NCI-H2227 treated with DMSO at 0.1 percent for 48 hours (cell line): Measurements from ENCODE around the gene KCNQ1.

Experiments used
- DNase-seq: peaks from one replicate; lab custom pipeline; 2025; lab: John Stamatoyannopoulos, UW

The KCNQ1 gene

DNA sequence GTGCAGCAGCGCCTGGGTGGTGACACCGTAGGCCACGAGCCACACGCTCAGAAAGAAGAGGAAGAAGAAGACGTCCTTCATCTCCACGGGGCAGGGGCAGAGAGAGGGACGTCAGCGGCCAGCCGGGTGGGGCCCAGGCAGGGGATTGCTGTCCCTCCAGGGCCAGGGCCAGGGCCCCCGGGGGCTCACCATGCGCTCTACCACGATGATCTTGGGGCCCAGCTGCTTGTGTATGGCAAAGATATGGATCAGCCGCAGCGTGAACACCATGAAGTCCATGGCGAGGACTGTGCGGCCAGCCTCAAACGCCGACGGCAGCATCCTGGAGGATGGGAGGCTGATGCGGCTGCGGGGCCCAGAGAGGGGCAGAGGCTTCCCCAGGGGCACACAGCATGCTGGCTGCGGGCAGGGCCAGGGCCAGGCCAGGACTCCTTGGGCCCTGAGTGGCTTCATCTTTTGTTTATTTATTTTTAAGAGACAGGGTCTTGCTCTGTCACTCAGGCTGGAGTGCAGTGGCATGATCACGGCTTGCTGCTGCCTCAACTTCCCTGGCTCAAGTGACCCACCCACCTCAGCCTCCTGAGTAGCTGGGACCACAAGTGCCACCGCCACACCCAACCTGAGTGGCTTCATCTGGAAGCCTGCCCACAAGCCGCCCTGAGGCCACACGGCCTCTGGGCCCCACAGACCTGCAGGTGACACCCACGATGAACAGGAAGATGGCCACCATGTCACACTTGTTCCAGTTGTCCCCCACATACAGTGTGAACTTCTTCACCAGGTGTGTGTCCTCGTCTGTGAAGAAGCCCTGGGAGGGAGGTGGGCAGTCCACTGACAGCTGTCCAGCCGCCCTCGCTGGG, 33.1 kb upstream of the KCNQ1 start:
- no peak for DNase-seq

DNA sequence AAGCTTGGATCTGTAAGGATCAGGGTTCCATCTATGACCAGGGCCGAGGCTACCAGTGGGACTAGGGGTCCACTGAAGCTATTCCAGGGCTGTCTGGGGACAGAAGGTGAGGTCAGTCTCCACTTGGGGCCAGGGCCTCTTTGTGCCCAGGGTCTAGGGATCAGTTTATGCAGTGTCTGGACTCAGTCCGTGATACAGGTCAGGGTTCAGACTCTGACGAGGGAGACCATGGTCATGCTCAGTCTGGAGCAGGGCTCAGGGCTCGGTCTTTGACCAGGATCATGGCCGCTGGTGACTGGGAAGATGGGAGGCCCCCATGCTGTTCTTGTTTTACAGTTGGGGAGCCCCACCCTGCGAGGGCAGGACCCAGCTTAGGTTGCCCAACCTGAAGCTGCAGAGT, 32.5 kb upstream of the KCNQ1 start:
- no peak for DNase-seq

DNA sequence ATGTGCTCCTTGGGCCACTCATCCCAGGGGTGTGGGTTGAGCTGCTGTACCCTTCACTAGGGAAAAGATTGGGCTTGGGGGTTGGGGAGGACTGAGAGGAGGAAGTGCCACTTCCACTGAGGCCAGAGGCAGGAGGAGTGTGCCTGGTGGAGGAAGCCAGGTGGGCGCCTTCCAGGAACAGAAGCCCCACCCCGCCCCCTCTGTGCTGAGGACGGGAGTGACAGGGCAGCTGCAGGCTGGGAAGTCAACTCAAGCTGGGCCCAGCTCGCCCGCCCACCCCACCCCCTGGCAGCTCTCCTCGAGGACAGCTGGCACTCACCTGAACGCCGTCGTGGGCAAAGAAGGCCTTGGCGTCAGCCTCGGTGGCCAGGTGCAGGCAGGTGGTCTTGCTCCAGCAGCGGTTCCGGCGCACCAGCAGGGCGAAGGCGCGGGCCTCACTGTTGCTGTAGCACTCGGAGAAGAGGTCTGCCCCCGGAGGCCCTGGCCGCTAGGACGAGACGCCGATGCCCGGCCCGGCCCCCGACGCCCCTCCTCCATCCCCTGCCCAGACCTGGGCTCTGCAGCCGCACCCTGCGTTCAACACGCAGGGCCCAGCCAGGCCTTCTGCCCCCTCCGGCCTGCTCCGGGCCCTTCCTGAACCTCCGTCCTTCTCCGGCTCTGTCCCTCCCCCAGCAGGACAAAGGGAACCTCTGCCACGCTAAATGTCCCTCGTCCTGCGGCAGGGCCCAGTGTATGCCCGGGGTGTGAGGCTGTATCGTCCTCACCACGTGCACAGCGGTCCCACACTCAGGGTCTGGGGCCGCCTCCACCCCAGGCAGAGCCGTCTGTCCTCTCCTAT, 30.8 kb upstream of the KCNQ1 start:
- no peak for DNase-seq

DNA sequence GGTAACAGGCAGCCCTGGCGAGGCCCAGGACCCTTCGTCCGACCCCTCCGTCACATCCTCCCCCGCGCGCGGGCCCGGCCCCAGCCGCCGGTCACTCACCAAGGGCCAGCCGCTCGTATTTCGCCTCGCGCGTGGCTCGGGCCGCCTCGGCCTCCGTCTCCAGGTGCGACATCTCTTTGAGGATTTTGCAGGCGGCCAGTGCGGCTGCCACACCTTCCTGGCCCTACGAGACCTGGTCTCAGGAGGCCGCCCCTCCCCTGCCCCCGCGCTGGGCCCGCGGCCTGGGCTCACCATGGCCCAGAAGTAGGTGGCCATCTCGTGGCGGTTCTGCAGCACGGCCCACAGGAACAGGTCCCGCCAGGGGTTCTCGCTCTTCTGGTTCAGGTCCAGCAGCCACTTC, 30.2 kb upstream of the KCNQ1 start:
- no peak for DNase-seq

DNA sequence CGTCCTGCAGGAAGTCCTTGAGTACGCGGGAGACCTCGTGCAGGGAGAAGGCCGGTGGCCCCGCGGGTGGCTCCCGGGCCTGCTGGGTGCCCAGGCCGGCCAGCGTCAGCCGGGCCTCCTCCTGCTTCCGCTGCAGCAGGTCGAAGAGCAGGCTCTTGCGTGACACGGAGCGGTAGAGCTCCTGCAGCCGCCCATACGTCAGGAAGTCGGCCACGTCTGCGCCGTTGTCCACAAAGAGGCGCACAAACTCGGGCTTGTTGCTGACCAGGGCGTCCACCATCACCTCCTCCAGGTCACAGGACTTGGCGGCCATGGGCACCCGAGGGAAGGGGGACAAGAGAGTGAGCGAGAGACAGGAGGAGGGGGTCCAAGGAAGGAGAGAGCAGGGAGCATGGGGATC, 29.6 kb upstream of the KCNQ1 start:
- DNase-seq: no peak

DNA sequence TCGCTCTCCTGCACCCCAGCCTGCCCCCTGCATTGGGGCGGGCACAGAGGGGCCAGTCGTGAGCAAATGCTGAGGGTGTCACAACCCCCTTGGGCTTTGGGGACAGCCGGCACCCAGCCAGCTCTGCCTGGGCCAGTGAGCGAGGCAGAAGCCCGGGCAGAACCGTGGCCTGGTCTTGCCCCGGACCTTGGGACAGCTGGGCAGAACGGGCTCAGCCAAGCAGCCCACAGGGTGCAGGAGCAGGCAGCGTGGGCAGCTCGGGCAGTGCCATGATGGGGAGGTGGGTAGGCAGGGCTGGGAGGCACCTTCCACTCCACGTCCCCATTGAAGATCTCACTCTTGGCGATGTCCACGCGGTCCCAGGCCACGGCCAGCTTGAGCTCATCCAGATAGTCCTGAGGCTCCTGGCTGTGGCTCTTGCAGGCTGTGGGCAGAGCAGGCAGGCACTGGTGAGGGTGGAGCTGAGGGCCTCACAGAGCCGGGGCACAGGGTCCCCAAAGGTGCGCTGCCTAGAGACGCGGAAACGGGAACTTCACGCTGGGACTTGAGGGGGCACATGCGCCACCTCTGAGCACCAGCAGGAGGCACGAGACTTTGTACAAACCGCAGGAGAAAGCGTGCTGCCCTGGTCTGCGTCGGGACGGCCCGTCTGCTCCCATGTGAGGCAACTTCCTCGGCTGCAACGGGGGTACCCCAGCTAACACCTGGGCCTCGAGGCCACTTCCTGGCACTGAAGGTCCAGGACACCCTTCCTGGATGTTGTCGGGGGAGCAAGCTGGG, 29.0 kb upstream of the KCNQ1 start:
- DNase-seq: no peak

DNA sequence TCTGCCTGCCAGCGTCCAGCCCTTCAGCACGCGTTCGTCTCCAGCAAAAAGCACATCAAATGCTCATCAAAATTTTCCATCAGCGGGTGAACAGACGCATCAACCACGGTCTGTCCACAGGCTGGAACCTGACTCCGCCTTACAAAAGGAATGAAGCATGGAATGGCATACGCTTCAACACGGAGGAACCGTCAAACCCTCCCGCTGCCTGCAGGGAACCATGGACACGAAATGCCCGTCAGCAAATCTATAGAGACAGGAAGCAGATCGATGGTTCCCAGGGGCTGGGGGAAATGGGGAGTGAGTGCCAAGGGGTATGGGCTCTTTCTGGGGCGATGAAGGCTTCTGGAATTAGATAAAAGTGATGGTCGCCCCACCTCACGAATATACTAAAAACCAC, 28.0 kb upstream of the KCNQ1 start:
- DNase-seq: no peak

DNA sequence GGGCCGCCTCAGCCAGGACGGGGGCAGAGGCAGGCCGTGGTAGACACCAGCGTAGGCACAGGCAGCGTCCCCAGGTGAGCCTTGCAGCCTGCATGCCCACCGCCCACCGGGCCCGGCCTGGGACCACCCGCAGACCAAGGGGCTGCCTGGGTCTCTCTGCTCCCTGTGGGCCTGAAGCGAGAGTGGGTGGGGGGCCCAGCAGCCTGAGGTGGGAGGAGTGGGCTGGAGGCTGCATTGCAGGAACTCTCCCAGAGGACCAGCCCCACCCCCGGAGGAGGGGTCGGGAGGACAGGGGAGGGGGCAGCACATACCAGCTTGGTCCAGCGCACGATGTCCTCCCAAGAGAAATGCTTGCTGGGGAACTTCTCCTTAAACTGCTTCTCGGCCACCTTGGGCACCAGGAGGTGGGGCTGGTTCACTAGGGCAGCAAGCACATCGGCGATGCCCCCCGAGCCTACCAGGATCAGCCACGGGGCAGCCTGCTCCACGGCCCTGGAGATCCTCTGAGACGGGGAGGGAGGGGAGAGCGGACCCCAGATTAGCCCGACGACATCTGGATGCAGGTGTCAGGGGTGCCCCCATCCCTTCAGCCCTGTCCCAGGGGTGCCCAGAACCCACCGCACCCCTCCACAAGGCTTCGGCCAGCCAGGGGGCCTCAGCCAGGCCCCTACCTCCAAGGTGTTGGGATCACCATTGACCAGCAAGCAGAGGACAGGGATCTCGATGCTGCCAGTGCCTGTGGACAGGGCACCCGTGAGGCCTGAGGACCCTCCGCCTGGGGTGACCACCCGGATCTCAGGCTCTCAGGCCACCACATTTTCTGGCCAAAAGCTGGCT, 26.7 kb upstream of the KCNQ1 start:
- no peak for DNase-seq

DNA sequence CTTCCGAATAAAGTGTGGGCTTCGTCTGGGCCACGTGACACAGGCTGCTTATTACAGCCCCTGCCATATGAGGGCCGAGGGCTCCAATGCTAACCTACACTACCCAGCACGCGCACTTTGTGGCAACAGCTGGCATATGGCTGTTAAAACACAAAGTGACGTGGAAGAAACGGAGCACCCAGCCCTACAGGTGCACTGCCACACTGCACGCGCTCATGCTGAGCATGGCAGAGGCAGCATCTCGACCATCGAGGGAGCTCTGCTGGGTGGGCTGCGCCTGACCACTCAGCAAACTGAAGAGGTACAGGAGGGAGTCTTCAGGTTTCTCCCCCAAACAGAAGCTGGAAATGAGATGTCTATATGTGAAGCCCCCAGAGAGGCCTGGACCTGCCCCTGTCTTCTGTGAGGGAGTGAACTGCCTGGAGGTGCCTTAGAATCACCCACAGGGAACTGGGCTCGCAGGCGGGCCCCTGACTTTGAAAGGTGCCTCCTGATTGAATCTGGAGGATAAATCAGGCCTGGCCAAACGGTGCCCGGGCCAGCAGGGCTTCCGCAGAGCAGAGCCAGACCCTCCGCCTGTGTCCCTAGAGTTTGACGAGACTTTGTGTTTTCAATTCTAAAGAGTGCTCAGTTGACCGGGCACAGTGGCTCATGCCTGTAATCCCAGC, 26.0 kb upstream of the KCNQ1 start:
- no peak for DNase-seq

DNA sequence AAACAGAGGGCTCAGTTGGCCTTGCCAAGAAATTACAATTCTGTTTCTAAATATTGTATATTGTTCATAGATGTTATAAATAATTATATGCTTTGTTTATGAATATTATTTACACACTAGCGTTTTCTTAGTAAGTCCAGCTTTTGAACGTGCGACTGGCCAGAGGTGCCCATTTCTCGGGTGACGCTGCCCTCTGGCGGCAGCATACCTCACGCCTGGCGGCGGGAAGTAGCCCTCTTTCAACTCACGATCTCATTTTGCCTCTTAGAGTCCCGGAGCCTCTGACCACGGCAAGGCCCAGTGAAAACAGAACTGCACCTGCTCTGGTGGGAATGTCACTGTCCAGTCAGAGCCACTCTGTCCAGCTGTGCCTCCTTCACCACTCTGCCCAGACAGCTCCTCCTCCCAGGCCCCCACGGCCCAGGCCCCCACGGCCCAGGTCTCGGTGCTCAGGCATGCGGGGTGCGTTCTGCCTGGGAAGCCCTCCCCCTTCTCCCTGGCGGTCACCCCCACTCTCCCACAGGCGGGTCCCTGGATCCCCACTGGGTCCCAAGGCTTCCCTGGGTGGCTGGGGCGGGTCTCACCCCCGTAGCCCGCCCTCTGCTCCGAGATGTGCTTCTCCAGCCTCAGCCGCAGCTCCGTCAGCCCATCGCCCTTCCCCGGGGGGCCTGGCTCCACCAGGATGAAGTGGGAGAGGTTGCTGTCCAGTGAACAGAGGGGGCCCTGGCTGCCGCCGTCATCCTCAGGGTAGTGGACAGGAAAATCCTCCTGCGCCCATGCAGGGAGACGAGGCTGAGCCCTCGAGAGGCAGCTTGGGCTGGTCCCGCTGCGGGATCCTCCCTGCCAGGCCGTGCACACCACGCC, 24.9 kb upstream of the KCNQ1 start:
- DNase-seq: peak; percentile 42

DNA sequence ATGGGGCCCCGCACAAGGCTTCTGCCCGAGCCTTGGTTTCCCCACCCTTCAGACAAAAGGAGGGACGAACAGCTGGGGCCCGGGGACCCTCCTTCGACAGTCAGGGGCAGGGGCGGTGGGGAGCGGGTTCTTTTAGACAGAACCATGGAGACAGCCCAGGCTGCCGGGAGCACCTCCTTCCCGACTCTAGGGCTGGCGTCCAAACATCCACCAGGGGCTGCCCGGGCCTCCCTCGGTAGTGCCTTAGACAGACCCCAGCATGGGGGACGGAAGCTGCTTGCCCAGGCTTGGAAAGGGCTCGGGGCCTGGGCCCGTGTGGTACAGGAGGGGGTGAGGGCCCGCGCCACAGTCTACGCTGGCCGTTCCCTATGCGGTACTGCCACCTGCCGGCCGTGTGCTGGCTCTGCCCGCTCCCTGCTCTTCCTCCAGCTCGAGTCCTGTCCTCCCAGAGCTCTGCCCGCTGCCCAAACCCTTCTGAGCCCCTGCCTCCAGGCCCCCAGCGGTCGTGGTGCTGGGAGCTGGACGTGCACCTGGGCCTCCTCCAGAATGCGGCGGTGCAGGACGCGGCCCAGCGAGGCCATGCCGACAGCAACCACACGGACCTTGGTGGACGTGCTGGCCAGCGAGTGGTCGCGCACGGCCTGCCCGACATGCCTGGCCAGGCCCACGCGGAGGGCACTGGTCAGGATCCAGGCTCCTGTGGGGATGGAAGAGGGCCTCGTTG, 24.1 kb upstream of the KCNQ1 start:
- DNase-seq: peak; percentile 89

DNA sequence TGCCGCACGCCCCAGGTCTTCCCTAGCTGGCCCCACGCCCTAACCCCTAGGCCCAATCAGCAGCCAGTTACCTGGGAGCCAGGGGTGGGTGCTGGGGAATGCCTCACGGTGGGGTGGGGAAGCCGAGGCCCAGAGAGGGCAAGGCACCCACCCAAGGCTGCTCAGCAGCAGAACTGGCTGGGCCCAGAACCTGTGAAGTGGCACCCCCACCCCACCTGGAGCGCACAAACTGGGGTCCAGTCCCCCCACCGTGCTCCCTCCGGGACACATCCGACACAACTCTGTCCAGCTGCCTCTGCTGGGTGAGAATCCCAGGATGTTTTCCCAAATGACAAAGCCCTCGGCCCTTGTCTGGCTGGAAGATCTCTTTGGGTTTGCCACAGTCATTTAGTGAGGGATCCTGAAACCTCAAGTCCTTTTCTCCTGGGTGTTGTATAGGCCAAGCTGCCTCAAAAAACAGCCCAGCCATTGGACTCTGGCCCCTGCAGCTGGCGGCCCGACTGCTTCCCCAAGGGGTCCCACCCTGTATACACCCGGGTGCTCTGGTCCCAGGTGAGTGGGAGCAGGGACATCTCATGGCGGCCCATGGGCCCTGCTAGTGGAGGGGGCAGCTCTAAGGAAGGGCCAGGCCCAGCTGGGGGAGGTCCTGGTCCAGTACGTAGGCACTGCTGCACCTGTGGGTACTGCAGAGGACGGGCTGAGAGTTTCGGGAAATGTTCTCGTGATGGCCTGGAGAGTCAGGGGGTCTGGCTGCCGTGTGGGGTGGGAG, 23.4 kb upstream of the KCNQ1 start:
- no peak for DNase-seq

DNA sequence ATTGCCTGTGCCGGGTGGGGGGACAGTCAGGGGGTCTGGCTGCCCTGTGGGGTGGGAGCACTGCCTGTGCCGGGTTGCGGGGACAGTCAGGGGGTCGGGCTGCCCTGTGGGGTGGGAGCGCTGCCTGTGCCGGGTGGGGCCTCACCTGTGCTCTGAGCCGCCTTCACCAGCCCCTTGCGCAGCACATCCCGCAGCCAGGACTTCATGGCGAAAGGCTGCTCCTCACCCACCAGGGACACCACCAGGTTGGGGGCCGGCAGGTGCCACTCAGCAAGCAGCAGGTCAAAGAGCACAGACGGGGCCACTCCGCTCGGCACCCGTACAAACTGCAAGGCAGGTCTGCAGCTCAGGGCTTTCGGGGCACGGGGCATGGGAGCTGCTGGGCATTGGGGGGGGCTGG, 22.8 kb upstream of the KCNQ1 start:
- no peak for DNase-seq

DNA sequence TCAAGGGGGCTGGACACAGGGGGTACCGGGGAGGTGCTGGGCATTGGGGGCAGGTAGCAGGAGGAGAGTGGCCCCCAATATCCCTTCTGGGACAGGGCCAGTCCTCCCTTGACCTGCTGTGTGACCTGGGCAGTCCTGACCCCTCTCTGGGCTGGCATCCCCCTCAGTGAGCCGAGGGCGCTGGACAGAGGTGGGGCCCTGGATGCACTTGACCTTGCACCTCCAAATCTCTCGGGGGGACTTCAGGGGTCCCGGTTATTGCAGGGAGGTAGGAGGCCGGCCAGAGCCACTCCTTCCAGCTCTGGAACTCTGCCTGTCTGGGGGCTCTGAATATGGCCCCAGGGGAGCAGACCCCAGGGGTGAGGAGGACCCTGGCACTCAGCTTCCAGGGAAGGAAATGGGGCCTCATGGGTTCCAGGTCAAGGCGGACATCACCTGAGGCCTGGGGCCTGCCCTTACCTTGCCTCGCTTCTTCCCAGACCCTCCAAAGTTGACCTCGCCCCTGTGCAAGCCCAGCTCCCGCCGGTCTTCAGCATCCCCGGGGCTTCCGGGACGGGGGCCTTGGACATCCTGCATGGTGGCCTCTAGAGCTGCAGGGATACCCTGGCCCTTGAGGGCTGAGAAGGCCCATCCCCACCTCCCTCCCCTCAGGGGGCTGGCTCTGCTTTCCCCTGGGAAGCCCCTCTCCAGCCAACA, 22.2 kb upstream of the KCNQ1 start:
- no peak for DNase-seq

DNA sequence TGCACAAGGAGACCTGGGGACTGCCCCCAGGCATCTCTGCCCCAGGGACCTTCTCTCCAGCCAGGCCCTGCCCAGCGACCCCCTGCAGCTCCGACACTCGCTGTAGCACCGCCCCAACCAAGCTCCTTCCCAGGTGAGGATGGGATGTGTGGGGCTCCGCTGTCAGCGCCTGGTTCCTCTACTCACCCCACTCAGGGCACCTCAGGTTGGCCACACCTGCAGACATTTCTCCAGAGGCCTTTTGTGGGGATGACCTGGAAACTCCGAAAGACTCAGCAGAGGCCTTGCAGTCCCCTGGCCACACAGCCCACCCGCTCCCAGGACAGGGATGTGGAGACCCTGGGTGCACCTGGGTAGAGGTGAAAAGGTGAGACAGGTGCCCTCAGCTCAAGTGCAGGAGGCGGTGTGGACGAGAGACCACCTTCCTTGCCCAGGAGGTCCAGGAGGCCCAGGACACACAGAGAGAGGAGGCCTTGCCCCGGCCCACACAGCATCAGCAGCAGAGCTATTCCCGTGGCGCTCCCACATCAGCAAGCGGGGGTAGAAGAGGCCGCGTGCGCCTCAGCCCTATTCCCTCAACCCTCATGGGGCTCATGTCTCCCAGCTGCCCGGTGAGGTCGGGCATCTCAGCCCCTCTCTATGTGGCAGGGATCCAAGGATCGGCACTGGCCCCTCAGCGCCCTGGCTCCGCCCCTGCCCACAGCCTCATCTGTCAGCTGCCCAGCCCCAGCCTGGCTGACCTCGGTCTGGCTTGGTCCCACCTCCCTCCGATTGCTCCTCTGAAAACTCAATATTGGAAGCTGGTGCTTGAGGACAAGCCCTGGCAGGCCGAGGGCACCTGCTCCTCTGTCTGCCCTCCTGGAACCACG, 21.4 kb upstream of the KCNQ1 start:
- no peak for DNase-seq

DNA sequence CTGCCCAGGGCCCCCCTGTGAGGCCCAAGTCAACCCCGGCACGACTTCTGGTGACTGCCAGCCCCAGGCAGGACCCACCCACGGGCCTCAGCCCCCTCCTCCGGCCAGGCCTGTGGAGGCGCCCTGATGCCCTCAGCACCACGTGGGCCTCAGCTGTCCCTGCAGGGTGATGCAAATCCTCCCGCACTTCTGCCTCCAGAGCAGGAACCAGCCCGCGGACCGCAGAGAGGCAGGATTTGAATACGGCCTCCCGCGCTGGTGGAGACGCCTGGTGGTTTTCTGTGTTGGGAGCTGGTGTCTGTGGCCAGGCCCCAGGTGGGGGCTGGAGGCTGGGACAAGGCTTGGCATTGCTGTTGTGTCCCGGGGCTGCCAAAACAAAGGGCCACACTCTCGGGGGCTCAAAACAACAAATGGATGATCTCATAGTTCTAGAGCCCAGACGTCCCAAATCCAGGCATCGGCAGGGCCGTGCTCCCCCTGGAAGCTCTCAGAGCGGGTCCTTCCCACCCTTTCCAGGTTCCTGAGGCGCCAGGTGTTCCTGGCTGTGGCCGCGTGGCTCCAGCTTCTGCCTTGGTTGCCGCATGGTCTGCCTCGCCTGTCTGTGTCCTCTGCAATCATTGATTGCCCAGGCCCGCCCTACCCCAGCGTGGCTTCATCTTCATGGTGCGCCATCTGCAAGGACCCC, 19.9 kb upstream of the KCNQ1 start:
- no peak for DNase-seq
